SKM-1 (cell line): Measurements from ENCODE around the gene POC1A.

Source experiments
- DNase-seq: peaks from one replicate; lab custom pipeline; 2025; ENCODE audit not compliant: unreplicated experiment; lab: John Stamatoyannopoulos, UW

Gene POC1A

GRCh38 chr3:52132041-52132440 is 22.2 kb downstream of the POC1A start:
- DNase-seq, result no peak

DNA sequence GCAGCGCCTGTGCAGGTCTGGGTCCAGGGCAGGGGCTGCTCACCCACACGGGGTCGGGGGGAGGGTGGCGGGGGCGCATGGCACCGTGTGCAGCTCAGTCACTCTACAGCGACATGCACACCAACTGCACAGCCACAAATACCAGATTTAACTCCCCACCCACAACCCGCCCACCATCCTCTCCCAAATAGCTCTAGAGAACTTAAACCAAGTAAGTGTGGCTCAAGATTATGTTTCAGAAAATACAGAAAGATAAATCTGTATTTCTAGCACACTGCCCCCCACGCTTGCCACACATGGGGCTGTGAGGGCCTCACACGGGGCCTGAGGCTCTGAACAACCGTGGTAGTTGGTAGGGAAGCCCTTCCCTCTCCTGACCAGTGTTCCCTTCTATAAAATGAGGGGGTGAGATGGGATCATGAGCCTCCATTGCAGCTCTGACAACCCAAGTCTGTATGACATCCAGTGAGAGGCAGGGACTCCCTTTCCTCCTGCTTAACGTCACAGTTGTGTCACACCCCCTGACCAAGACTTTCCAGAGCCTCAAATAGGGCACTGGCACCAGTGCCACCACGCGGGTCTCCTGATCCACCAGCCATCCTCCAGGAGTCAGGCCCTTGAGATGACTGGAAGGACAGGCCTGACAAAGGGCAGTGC is 23.1 kb downstream of the POC1A start:
- DNase-seq, result no peak

DNA sequence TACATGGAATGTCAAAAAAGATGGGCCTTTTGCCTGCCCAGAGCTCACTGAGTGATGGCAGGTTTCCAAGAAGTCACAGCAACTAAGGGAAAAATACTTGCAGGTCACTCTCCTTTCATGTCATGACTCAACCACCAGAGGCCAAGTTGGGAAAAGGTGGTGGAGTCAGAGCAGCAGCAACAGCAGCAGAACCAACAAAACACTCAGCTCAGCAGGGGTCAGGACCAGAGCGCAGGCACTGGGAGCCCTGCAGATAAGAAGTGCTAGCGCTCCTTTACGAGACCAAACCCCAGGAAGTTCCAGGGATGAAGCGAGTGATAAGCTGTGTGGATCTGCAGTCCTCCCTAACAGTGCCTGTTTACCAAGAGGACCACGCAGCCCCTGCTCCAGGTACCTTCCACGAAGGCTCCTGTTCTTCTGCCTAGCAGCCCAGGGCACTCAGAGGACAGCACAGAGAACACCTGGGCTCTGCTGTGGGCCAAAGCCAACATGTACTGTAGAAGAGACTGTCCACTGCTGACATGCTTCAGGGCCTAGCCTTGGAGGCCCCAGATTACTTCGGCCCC is 26.0 kb downstream of the POC1A start:
- no peak for DNase-seq

- DNase-seq, result no peak
Measured at GRCh38 chr3:52126500-52126899, 27.7 kb downstream of the POC1A start.

DNA sequence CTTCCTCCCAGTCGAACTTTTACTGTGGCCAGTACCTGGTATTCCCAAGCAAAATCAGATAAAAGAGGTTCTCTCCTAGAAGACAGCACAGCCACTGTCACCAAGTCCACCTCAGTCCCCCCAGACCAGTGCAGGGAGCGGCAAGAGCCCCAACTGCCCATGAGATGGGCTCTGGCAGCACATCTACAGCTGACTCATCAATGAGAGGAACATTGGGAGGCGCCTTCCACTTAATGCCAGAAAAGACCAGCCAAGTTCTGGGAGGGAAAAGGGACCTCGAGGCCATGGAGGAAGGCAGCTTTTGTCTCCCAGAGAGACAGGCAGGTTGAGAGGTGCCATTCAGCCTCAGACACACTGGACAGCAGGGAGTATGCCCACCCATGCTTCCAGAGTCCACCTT is 28.2 kb downstream of the POC1A start:
- DNase-seq, result no peak

DNA sequence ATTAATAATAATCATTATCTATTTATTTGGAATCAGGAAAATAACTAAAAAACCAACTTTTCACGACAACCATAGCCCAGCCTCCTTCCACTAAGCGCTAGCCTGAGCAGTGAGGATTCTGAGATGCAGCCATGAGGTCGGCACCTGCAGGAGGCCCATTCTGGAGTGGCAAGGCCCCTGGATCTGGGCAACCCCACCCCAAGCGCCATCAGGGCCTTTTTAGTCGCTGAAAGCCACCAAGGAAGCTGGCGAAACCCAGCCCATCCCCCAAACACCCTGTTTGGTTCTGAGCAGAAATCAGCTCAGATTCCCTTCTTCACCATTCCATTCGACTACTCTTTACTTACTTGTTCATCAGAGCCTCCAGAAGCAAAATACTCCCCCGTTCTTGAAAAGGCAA is 29.5 kb downstream of the POC1A start:
- DNase-seq, result no peak

- no peak for DNase-seq
Measured at GRCh38 chr3:52124126-52124525, 30.1 kb downstream of the POC1A start.

- peak; percentile 54 for DNase-seq
Measured at GRCh38 chr3:52123106-52123725, 31.0 kb downstream of the POC1A start.

DNA sequence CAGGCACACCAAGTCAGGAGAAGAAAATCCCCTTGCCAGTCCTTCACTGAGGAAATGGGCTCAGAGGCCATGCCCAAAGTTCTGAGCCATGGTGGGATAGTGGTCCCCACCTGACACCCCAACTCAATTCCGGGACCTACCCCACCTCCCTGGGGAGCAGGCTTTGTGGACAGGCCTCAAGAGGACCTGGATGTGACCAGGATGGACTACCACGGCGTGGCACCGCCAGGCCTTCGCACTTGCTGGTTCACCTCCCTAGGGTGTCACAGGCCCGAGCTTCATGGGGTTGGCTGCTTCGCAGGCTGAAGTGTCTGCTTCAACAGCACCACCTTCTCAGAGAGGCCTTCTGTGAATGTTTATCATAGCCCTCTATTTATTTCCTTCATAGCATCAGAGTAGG is 31.7 kb downstream of the POC1A start:
- no peak for DNase-seq

GRCh38 chr3:52121813-52122212 is 32.4 kb downstream of the POC1A start:
- DNase-seq, result peak; percentile 88

DNA sequence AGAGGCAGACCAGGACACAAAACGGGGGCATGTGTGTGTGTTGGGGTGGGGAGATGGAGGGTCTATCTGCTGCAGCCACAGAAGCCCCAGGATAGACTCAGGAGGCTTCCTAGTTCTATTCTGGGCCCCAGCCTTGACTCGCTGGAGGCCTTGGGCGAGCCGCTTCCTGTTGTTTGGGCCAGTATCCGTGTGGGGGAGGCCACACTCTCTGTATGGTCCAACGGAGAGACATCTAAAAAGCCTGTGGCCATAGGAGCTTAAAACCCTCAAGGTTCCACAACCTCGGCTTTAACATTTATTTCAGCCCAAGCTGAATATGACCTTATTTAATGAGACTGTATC is 32.8 kb downstream of the POC1A start:
- peak; percentile 88 for DNase-seq

DNA sequence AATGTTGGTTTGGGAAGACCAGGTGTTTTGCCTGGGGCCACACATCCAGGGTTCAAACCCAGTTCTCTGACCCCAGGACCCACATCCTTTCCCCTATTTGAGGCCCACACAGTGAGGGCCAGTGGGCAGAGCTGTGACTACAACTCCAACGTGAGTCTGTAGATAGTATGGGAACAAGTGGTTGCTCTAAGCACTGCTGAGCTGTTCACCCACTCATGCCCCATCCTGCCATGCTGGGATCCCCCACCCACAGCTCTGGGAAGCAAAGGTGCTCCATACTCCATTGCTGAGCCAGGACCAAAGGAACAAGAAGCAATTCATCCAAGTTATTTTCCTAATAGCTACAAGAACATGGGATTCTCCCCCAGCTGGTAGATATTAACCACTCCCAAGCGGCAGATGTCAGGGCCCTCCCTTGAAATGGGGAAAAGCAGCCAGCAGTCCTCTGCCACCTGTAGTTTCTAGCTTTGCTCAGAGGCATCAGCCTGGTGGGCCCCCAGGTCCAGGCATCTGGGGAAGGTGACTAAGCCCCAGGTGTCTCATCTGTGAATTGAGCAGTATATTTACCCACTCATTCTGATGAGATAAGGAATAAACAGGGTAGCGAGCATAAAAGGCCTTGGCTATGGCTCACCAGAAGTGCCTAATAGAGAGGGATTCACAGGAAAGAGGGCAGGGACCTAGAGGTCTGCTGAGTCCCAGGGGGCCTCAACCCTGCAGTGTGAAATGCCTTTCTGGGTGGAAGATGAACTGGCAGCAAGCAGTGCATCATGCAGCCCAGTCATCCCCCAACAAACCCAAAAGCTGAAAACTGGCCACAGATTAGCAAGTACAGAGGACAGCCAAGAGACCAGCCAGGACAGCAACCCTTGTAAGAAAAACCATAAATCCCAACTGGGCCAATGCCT is 33.4 kb downstream of the POC1A start:
- DNase-seq, result no peak

DNA sequence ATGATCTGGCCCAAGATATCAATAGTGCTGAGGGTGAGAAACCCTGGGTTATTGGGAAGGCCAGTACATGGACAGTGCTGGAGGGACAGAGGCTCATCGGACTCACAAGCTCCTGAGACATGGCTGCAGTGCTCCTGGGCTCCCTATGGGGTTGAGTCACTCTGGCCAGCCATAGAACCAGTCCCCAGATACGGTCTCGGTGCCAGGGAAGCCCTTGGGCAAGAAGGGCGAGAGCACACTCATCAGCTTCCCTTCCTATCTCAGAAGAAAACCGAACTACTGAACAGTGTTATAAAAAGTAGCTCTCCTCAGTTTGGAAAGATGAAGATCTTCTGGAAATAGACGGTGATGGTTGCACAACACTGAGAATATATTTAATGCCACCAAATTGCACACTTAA is 34.4 kb downstream of the POC1A start:
- no peak for DNase-seq

DNA sequence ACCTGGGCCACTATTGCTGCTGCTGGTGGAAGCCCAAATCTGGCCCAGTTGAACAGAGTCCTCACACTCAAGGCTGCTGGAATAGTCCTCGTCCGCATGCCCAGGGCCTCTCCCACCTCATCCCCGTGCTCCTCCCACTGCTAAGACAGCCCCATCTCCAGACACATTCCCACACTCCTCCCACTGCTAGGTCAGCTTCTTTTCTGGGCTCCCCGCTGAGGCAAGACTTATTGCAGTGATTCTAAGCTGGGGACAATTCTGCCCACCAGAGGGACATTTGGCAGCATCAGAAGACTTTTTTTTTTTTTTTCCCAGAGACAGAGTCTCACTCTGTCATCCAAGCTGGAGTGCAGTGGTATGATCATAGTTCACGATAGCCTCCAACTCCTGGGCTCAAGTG is 35.1 kb downstream of the POC1A start:
- DNase-seq, result no peak

DNA sequence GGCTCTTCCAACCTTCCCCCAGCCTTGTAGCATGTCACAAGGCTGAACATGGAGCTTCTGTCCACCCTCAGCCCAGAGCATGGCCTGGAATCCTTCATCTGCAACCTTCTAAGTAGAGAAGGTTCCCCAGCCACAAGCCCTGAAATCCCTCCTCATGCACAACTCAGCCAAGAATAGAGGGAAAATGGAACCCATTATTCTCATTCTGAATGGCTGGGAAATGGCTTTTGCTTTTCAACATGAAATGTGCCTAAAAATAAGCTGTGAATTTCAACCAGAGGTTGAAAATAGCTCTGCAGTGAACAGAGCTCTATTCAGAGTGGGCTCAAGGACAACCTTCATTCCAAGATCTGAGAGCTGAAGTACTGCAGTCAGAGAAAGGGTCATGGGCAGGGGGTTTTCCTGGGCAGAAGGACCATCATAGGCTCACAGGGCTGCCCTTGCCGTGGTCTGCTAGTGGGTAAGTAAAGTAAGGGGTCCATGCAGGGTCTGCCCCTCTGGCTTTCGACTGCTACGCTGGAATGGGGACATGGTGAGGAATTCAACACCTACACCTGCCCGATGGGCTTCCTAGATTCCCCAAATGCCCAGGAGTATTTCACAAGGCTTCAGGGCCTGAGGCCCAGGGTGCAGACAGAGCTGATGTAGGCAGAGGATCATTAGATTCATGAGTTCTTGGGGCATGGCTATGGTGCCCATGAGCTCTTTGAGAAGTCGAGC is 35.9 kb downstream of the POC1A start:
- no peak for DNase-seq

DNA sequence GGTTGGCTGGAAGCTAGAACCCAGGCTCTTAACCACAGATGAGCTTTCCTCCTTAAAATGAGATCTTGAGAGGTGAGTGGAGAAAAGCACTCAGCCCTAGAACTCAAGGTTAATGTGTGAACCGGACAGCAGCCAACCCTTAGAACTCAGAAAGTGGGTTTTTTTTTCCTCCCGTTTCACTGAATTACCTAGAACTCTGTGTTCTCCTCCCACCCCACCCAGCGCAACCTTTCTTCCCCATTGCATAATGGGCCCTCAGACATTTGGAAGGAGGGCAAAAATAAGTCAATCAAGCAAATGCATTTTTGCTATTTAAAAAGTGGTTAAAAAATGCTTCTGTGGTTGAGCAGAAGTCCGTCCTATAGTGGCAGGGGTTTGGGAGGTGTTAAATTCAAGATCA is 36.7 kb downstream of the POC1A start:
- DNase-seq, result no peak

GRCh38 chr3:52112056-52112455 is 42.2 kb downstream of the POC1A start:
- no peak for DNase-seq

GRCh38 chr3:52110502-52110901 is 43.7 kb downstream of the POC1A start:
- DNase-seq, result no peak

GRCh38 chr3:52109611-52110301 is 44.5 kb downstream of the POC1A start:
- DNase-seq, result no peak
